SK-N-DZ (cell line): ENCODE results near the gene CDR2.
A peak's percentile ranks its signal among the peaks of the same experiment; 100 is the strongest.

Source experiments
- DNase-seq: peaks from one replicate; pipeline ENCODE4 v3.0.0-alpha.2; 2015; ENCODE audit warnings: low spot score

Gene CDR2

GRCh38 chr16:22324787-22325597, 49.4 kb downstream of the CDR2 start:
- DNase-seq, result no peak

- no peak for DNase-seq
Observed at GRCh38 chr16:22323959-22324786, 50.2 kb downstream of the CDR2 start.

GRCh38 chr16:22323173-22323958, 51.1 kb downstream of the CDR2 start:
- no peak for DNase-seq

GRCh38 chr16:22322741-22323140, 51.7 kb downstream of the CDR2 start:
- DNase-seq, result no peak

- DNase-seq, result no peak
Observed at GRCh38 chr16:22322021-22322471, 52.4 kb downstream of the CDR2 start.

- DNase-seq, result peak; percentile 59
Observed at GRCh38 chr16:22321340-22322001, 52.9 kb downstream of the CDR2 start.

- DNase-seq, result no peak
Observed at GRCh38 chr16:22320572-22321339, 53.7 kb downstream of the CDR2 start.

- no peak for DNase-seq
Observed at GRCh38 chr16:22318690-22319358, 55.6 kb downstream of the CDR2 start.

- DNase-seq, result no peak
Observed at GRCh38 chr16:22317625-22318024, 56.8 kb downstream of the CDR2 start.

- no peak for DNase-seq
Observed at GRCh38 chr16:22317001-22317530, 57.4 kb downstream of the CDR2 start.

GRCh38 chr16:22316411-22316811, 58.0 kb downstream of the CDR2 start:
- no peak for DNase-seq

- DNase-seq, result no peak
Observed at GRCh38 chr16:22315979-22316378, 58.4 kb downstream of the CDR2 start.

GRCh38 chr16:22314661-22315626, 59.5 kb downstream of the CDR2 start:
- DNase-seq, result no peak

- DNase-seq, result no peak
Observed at GRCh38 chr16:22313876-22314470, 60.4 kb downstream of the CDR2 start.

- DNase-seq, result no peak
Observed at GRCh38 chr16:22312897-22313781, 61.3 kb downstream of the CDR2 start.

GRCh38 chr16:22311520-22311919, 62.9 kb downstream of the CDR2 start:
- DNase-seq, result no peak
